Frontal cortex (tissue), 4 donors: Measurements from ENCODE around the gene PRKN. TPM values are rescaled to one million over a fixed set of nuclear protein-coding genes. Genes with fewer than 3 reads are reported as not detected.

Source experiments
- DNase-seq, 2 donors: peaks; one replicate each; pipeline ENCODE4 v3.0.0; 2012; ENCODE audit warnings: low spot score in 2 of 2
- FAIRE-seq: peaks from 2 replicates; lab custom pipeline; 2012; peaks lifted over from hg19 to GRCh38; lab: Jason Lieb, UNC
- total RNA-seq: library from RNA; depleted of rRNA; stranded (reverse); fragments of >200 nt; gene quantifications from one replicate; pipeline ENCODE4 v1.2.3, GENCODE V29; 2014
- donor health status: control.
- donor health status: control.
- donor health status: control.

The PRKN gene
- total RNA-seq, 1 donor from 2014 or later: 6.1 TPM

- FAIRE-seq (no peak), DNase-seq (no peak)
These were observed 982.4 kb downstream of the PRKN start for GRCh38 chr6:161745128-161745527.

- FAIRE-seq (no peak), DNase-seq (no peak)
These were observed 983.1 kb downstream of the PRKN start for GRCh38 chr6:161744211-161745067.

GRCh38 chr6:161743509-161744178 lies 983.9 kb downstream of the PRKN start:
- DNase-seq (no peak), FAIRE-seq (no peak)

GRCh38 chr6:161740486-161740885 lies 987.1 kb downstream of the PRKN start:
- FAIRE-seq (no peak), DNase-seq (no peak)

GRCh38 chr6:161736781-161737292 lies 990.7 kb downstream of the PRKN start:
- no peak for FAIRE-seq
- DNase-seq: no peak

GRCh38 chr6:161736326-161736725 lies 991.2 kb downstream of the PRKN start:
- FAIRE-seq (no peak), DNase-seq (no peak)

GRCh38 chr6:161732594-161732993 lies 995.0 kb downstream of the PRKN start:
- no peak for FAIRE-seq
- DNase-seq: no peak

- FAIRE-seq: no peak
- DNase-seq: no peak
These were observed 1000.3 kb downstream of the PRKN start for GRCh38 chr6:161727083-161727833.

GRCh38 chr6:161722394-161722793 lies 1005.2 kb downstream of the PRKN start:
- FAIRE-seq: no peak

GRCh38 chr6:161721511-161721910 lies 1006.1 kb downstream of the PRKN start:
- FAIRE-seq (no peak), DNase-seq (no peak)

More at GRCh38 chr6:161722394-161722793, 1005.2 kb downstream of the PRKN start:
- DNase-seq: no peak

GRCh38 chr6:161716176-161716575 lies 1011.4 kb downstream of the PRKN start:
- DNase-seq: no peak
- no peak for FAIRE-seq

- DNase-seq (no peak), FAIRE-seq (no peak)
These were observed 1015.6 kb downstream of the PRKN start for GRCh38 chr6:161711938-161712337.

GRCh38 chr6:161711515-161711914 lies 1016.1 kb downstream of the PRKN start:
- FAIRE-seq (no peak), DNase-seq (no peak)

- DNase-seq (no peak), FAIRE-seq (no peak)
These were observed 1016.9 kb downstream of the PRKN start for GRCh38 chr6:161710698-161711097.

- FAIRE-seq: no peak
- no peak for DNase-seq
These were observed 1026.5 kb downstream of the PRKN start for GRCh38 chr6:161701056-161701455.

- no peak for DNase-seq
- no peak for FAIRE-seq
These were observed 1030.8 kb downstream of the PRKN start for GRCh38 chr6:161696801-161697200.

GRCh38 chr6:161694995-161695394 lies 1032.6 kb downstream of the PRKN start:
- DNase-seq (no peak), FAIRE-seq (no peak)

GRCh38 chr6:161686655-161687054 lies 1040.9 kb downstream of the PRKN start:
- DNase-seq: no peak
- no peak for FAIRE-seq

GRCh38 chr6:161684731-161685475 lies 1042.7 kb downstream of the PRKN start:
- DNase-seq (no peak), FAIRE-seq (no peak)

- FAIRE-seq (no peak), DNase-seq (no peak)
These were observed 1044.2 kb downstream of the PRKN start for GRCh38 chr6:161683400-161683799.
